GM23338 (cell line): ENCODE measurements around the gene RBP3.

Experiments
- EZH2 ChIP-seq: fragments of 200-600 bp; sonication (generic); IDR thresholded peaks from one replicate; pipeline ENCODE4 v1.8.0; 2017; ENCODE audit warnings: antibody characterized with exemption, mild to moderate bottlenecking, low read depth; ENCODE audit not compliant: unreplicated experiment
- EZH2phosphoT487 ChIP-seq: fragments of 200-600 bp; sonication (generic); IDR thresholded peaks from one replicate; pipeline ENCODE4 v1.8.1; 2018; ENCODE audit warnings: antibody characterized with exemption; ENCODE audit not compliant: unreplicated experiment
- JUNB ChIP-seq: IDR thresholded peaks from one replicate; pipeline ENCODE4 v1.6.1; 2016; ENCODE audit warnings: antibody characterized with exemption; ENCODE audit not compliant: unreplicated experiment
- NANOG ChIP-seq: IDR thresholded peaks from 2 replicates; pipeline ENCODE4 v1.6.1; 2016; ENCODE audit warnings: antibody characterized with exemption, borderline replicate concordance
- POLR2AphosphoS5 ChIP-seq: IDR thresholded peaks from 2 replicates; pipeline ENCODE4 v1.6.1; 2016; ENCODE audit warnings: antibody characterized with exemption, low read depth
- ZNF114 ChIP-seq: fragments of 250-450 bp; sonication (Bioruptor Pico); IDR thresholded peaks from 2 replicates; pipeline ENCODE4 v1.5.0; 2020; ENCODE audit warnings: mild to moderate bottlenecking, moderate library complexity
- TF ChIP-seq, protein P1 (sequence below): IDR thresholded peaks from one replicate; pipeline ENCODE4 v1.6.1; 2018; ENCODE audit warnings: antibody characterized with exemption; ENCODE audit not compliant: unreplicated experiment
- TF ChIP-seq, protein P2 (sequence below), 2 experiments: fragments of 200-600 bp in 1 of 2; sonication (generic) in 1 of 2; conservative IDR thresholded peaks; 2 replicates each; pipeline versions ENCODE4 v1.5.1 to v1.6.1; 2016 to 2017; ENCODE audit warnings: antibody characterized with exemption in 2 of 2, low read depth in 2 of 2, mild to moderate bottlenecking in 2 of 2, moderate library complexity in 1 of 2
- TF ChIP-seq, protein P3 (sequence below): IDR thresholded peaks from 2 replicates; pipeline ENCODE4 v1.6.1; 2016; ENCODE audit warnings: antibody characterized with exemption

DNA sequence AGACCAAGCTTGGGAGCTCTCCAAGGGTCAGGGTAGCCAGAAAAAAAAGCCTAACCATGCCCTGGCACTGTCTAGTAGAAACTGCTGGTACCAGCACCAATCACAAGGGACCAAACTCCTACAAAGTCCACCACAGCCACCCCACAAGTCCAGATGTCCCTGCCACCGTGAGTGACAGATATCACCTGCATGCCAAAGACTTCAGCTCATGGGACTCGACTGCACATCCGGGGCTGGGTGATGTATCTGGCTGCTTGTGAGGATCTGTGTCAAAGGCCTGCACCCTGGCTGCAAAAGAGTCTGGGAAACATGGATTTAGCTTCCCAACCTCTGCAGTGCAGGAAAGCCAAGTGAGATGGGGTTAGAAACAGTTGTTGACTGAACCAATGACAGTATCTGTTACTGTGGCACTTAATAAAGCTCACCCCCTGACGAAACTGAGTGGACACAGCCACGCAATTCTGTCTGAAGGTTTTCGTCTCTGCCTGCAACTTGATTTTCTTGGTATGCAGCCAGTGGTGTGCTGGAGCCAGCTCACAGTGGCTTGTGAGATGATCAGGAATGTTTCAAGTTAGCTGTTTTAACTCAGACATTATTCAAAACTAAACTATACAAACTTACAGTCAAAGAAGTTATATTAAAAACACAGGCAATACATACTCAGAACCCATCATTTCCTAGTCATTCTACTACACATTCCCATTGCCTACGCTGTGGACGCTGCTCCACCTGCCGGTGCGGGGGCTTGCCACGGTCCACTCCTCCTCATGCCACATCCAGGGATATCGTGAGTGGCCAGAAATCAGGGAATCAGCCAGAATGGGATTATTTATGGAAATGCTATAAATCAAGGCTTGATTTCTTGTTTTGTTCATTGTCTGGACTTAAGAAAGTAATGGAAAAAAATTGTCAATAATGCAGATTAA lies 26.7 kb downstream of the RBP3 start:
- TF ChIP-seq, protein P1, sequence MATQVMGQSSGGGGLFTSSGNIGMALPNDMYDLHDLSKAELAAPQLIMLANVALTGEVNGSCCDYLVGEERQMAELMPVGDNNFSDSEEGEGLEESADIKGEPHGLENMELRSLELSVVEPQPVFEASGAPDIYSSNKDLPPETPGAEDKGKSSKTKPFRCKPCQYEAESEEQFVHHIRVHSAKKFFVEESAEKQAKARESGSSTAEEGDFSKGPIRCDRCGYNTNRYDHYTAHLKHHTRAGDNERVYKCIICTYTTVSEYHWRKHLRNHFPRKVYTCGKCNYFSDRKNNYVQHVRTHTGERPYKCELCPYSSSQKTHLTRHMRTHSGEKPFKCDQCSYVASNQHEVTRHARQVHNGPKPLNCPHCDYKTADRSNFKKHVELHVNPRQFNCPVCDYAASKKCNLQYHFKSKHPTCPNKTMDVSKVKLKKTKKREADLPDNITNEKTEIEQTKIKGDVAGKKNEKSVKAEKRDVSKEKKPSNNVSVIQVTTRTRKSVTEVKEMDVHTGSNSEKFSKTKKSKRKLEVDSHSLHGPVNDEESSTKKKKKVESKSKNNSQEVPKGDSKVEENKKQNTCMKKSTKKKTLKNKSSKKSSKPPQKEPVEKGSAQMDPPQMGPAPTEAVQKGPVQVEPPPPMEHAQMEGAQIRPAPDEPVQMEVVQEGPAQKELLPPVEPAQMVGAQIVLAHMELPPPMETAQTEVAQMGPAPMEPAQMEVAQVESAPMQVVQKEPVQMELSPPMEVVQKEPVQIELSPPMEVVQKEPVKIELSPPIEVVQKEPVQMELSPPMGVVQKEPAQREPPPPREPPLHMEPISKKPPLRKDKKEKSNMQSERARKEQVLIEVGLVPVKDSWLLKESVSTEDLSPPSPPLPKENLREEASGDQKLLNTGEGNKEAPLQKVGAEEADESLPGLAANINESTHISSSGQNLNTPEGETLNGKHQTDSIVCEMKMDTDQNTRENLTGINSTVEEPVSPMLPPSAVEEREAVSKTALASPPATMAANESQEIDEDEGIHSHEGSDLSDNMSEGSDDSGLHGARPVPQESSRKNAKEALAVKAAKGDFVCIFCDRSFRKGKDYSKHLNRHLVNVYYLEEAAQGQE = no peak
- TF ChIP-seq, protein P2, sequence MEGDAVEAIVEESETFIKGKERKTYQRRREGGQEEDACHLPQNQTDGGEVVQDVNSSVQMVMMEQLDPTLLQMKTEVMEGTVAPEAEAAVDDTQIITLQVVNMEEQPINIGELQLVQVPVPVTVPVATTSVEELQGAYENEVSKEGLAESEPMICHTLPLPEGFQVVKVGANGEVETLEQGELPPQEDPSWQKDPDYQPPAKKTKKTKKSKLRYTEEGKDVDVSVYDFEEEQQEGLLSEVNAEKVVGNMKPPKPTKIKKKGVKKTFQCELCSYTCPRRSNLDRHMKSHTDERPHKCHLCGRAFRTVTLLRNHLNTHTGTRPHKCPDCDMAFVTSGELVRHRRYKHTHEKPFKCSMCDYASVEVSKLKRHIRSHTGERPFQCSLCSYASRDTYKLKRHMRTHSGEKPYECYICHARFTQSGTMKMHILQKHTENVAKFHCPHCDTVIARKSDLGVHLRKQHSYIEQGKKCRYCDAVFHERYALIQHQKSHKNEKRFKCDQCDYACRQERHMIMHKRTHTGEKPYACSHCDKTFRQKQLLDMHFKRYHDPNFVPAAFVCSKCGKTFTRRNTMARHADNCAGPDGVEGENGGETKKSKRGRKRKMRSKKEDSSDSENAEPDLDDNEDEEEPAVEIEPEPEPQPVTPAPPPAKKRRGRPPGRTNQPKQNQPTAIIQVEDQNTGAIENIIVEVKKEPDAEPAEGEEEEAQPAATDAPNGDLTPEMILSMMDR (conservative IDR thresholded peaks at IDR 0.05; ENCODE audit: low read depth in 2 of 2) = no peak
- TF ChIP-seq POLR2AphosphoS5 = no peak
- no peak for TF ChIP-seq EZH2phosphoT487
- TF ChIP-seq EZH2 = no peak
- TF ChIP-seq, protein P3, sequence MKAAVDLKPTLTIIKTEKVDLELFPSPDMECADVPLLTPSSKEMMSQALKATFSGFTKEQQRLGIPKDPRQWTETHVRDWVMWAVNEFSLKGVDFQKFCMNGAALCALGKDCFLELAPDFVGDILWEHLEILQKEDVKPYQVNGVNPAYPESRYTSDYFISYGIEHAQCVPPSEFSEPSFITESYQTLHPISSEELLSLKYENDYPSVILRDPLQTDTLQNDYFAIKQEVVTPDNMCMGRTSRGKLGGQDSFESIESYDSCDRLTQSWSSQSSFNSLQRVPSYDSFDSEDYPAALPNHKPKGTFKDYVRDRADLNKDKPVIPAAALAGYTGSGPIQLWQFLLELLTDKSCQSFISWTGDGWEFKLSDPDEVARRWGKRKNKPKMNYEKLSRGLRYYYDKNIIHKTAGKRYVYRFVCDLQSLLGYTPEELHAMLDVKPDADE = no peak
- no peak for TF ChIP-seq ZNF114
- no peak for TF ChIP-seq NANOG
- TF ChIP-seq JUNB = no peak
